GM12891 (cell line): Measurements from ENCODE around the gene MYL6B.

ENCODE experiments used
- PAX5 ChIP-seq: IDR thresholded peaks from 2 replicates; pipeline ENCODE4 v1.6.1; 2011; ENCODE audit warnings: low read length, moderate library complexity, mild to moderate bottlenecking; ENCODE audit not compliant: insufficient read depth, severe bottlenecking
- POLR2A ChIP-seq: IDR thresholded peaks from 2 replicates; pipeline ENCODE4 v1.6.1; 2011; ENCODE audit warnings: low read depth, low read length, control low read depth
- POLR2AphosphoS5 ChIP-seq: IDR thresholded peaks from 2 replicates; pipeline ENCODE4 v1.6.1; 2011; ENCODE audit warnings: low read depth, low read length, control low read depth
- TAF1 ChIP-seq: IDR thresholded peaks from 2 replicates; pipeline ENCODE4 v1.6.1; 2011; ENCODE audit warnings: low read depth, low read length, control low read depth

DNA sequence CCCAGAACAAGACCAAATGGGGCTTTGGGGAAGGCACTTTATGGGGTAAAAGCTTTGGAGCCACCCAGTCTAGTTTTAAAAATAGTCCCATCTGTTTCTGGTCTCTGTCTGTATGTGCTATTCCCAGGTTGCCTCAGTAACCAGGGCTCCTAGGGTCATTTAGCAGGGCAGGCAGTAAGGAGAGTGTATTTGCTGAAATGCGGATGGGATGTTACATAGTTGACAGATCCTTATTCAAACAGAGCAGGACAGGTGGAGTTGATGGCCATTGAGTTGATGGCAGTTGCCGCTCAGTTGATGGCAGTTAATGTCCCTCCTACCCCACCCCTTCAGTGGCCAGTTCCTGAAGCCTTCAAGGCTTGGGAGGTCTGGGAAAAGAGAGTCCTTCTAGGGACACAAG, 29.8 kb upstream of the MYL6B start:
- TF ChIP-seq TAF1 (no peak), POLR2A (no peak), POLR2AphosphoS5 (no peak), PAX5 (no peak)
